HepG2 (cell line): ENCODE measurements around the gene OR10A3. TPM values are rescaled to one million over a fixed set of nuclear protein-coding genes. Genes with fewer than 3 reads are reported as not detected.

Experiments used
- ATAC-seq: fragments of 200-7000 bp; cut with Tn5 transposase; 3 replicates; pipeline ENCODE4 v1.9.1; 2020; ENCODE audit warnings: mild to moderate bottlenecking, moderate library complexity
- BruUV-seq: library from RNA; stranded (reverse); fragments of 400-500 nt; replicated peaks from 2 replicates; lab custom pipeline; 2021; lab: Mats Ljungman, UMichigan
- CTCF ChIA-PET: fragments of 300-600 bp; formaldehyde crosslinking; extraction: SDS; loops from one replicate; lab custom pipeline; 2021; ENCODE audit warnings: low total read pairs, inconsistent platforms, low intra/inter-chr PET ratio; lab: Yijun Ruan, JAX
- POLR2A ChIA-PET: fragments of 350-600 bp; sonication (Branson Sonifier 250); formaldehyde crosslinking; loops from one replicate; lab custom pipeline; 2020; ENCODE audit warnings: antibody characterized with exemption, inconsistent platforms; lab: Yijun Ruan, JAX
- DNase-seq: peaks from one replicate; pipeline ENCODE4 v3.0.0-alpha.2; 2015; ENCODE audit warnings: low spot score
- FAIRE-seq: peaks from 3 replicates; lab custom pipeline; 2011; peaks lifted over from hg19 to GRCh38; lab: Jason Lieb, UNC
- H2AFZ ChIP-seq: one replicate; pipeline ENCODE4 v1.6.1; 2011; ENCODE audit warnings: low read length, inconsistent platforms
- H3K27ac ChIP-seq: fragments of 300-600 bp; 3 replicates; pipeline ENCODE4 v1.8.0; 2011; ENCODE audit warnings: mixed run types, mild to moderate bottlenecking, mixed read lengths, low read length, inconsistent platforms; ENCODE audit not compliant: insufficient read depth; ENCODE audit errors: extremely low read length
- H3K27me3 ChIP-seq, 2 experiments: fragments of 200-600 bp in 1 of 2; 2 replicates in 1 of 2; 3 replicates in 1 of 2; pipeline versions ENCODE4 v1.6.0 to v1.8.0; 2011; ENCODE audit warnings: low read length in 2 of 2, mild to moderate bottlenecking in 2 of 2, moderate library complexity in 2 of 2, inconsistent platforms in 1 of 2; ENCODE audit not compliant: insufficient read depth in 2 of 2, control insufficient read depth in 1 of 2
- H3K36me3 ChIP-seq, 2 experiments: fragments of 200-600 bp in 1 of 2; replicated peaks in 1 of 2; 2 replicates in 1 of 2; 3 replicates in 1 of 2; pipeline versions ENCODE4 v1.5.1 to v1.8.0; 2011; ENCODE audit warnings: low read length in 2 of 2, inconsistent platforms in 1 of 2; ENCODE audit not compliant: insufficient read depth in 2 of 2, control insufficient read depth in 1 of 2
- H3K4me1 ChIP-seq: 2 replicates; pipeline ENCODE4 v1.5.1; 2012; ENCODE audit warnings: low read length, inconsistent platforms; ENCODE audit not compliant: insufficient read depth
- H3K4me2 ChIP-seq: 2 replicates; pipeline ENCODE4 v1.6.0; 2011; ENCODE audit warnings: low read depth, low read length, inconsistent platforms
- H3K4me3 ChIP-seq, 3 experiments: fragments of 200-600 bp in 1 of 3; sonication (generic), shearing (Covaris generic) in 1 of 3; replicated peaks in 1 of 3; 2 replicates each; pipeline ENCODE4 v1.5.1; 2011 to 2016; ENCODE audit warnings: low read length in 3 of 3, inconsistent platforms in 2 of 3, low read depth in 2 of 3, mild to moderate bottlenecking in 2 of 3, control low read depth in 1 of 3, mixed read lengths in 1 of 3; ENCODE audit not compliant: insufficient read depth in 1 of 3
- H3K79me2 ChIP-seq: one replicate; pipeline ENCODE4 v1.6.1; 2011; ENCODE audit warnings: low read length, inconsistent platforms; ENCODE audit not compliant: insufficient read depth
- H3K9ac ChIP-seq: 2 replicates; pipeline ENCODE4 v1.6.0; 2011; ENCODE audit warnings: mild to moderate bottlenecking, low read depth, low read length, inconsistent platforms; ENCODE audit not compliant: insufficient read depth
- H3K9me3 ChIP-seq: 2 replicates; pipeline ENCODE4 v1.5.1; 2012; ENCODE audit warnings: mild to moderate bottlenecking, low read length
- H4K20me1 ChIP-seq: 2 replicates; pipeline ENCODE4 v1.6.0; 2011; ENCODE audit warnings: inconsistent platforms, mild to moderate bottlenecking, low read length, moderate library complexity; ENCODE audit not compliant: insufficient read depth
- AGO1 ChIP-seq: fragments of 200-400 bp; formaldehyde crosslinking; IDR thresholded peaks from 2 replicates; pipeline ENCODE4 v1.6.1; 2017; ENCODE audit warnings: mild to moderate bottlenecking, low read depth, low read length, moderate library complexity; ENCODE audit not compliant: poor library complexity, severe bottlenecking
- MIXL1 ChIP-seq: IDR thresholded peaks from 2 replicates; pipeline ENCODE4 v1.6.1; 2016
- MXI1 ChIP-seq: IDR thresholded peaks from 3 replicates; pipeline ENCODE4 v1.6.1; 2012; ENCODE audit warnings: low read depth, low read length, inconsistent platforms, borderline replicate concordance
- NAIF1 ChIP-seq: sonication (generic); formaldehyde crosslinking; IDR thresholded peaks from 2 replicates; pipeline ENCODE4 v1.5.0; 2020; ENCODE audit warnings: mild to moderate bottlenecking, missing genetic modification reagents, borderline replicate concordance
- RBM39 ChIP-seq: fragments of 200-400 bp; formaldehyde crosslinking; IDR thresholded peaks from one replicate; pipeline ENCODE4 v1.6.1; 2018; ENCODE audit warnings: antibody characterized with exemption, mild to moderate bottlenecking, low read depth, low read length; ENCODE audit not compliant: poor library complexity, severe bottlenecking
- SP2 ChIP-seq: sonication (generic); formaldehyde crosslinking; IDR thresholded peaks from 2 replicates; pipeline ENCODE4 v1.5.1; 2020; ENCODE audit warnings: mild to moderate bottlenecking, missing genetic modification reagents
- SRSF1 ChIP-seq: fragments of 200-400 bp; formaldehyde crosslinking; optimal IDR thresholded peaks from 2 replicates; pipeline ENCODE3; 2017; ENCODE audit warnings: mild to moderate bottlenecking, low read depth, low read length, moderate library complexity
- ZNF496 ChIP-seq: sonication (generic); formaldehyde crosslinking; IDR thresholded peaks from 2 replicates; pipeline ENCODE4 v1.8.1; 2023; ENCODE audit warnings: mild to moderate bottlenecking, moderate library complexity, missing genetic modification reagents; ENCODE audit not compliant: insufficient replicate concordance
- ZNF674 ChIP-seq: sonication (generic); formaldehyde crosslinking; IDR thresholded peaks from 2 replicates; pipeline ENCODE4 v1.5.0; 2020; ENCODE audit warnings: low read depth, mild to moderate bottlenecking, missing genetic modification reagents
- WGBS: methylation state at CpG from one replicate; pipeline ENCODE4 v1.1.6; 2017; ENCODE audit warnings: low lambda C conversion rate; 5-methylcytosine and 5-hydroxymethylcytosine counted together
- in situ Hi-C: cut with HindIII; loops from 2 replicates; pipeline ENCODE4 v1.10.0; 2017; ENCODE audit warnings: low pct_unique_long_range_greater_than_20kb; ENCODE audit not compliant: extremely low pct_ligation_motif_present
- intact Hi-C: fragments of 100-400 bp; cut with micrococcal nuclease; formaldehyde crosslinking; loops from one replicate; pipeline ENCODE4 v1.10.0; 2022; ENCODE audit not compliant: unreplicated experiment
- polyA plus RNA-seq, 8 experiments: library from polyadenylated mRNA; depleted of rRNA in 3 of 8; stranded (reverse) in 7 of 8; unstranded in 1 of 8; fragments of >200 nt; fragmentation: Illumina TruSeq in 4 of 8; extraction: Trizol in 4 of 8; gene quantifications; 2 replicates each; pipeline versions ENCODE4 v1.2.1 to v1.2.3, GENCODE V29; 2011 to 2016; ENCODE audit warnings: low read depth in 4 of 8, missing spikeins in 1 of 8, mixed read lengths in 1 of 8; ENCODE audit not compliant: insufficient read depth in 1 of 8
- total RNA-seq, 5 experiments: library from RNA; depleted of rRNA; stranded (reverse); fragments of >200 nt; fragmentation: Illumina TruSeq; extraction: Trizol; gene quantifications; 2 replicates each; pipeline ENCODE4 v1.2.3, GENCODE V29; 2016; ENCODE audit warnings: low read depth in 1 of 5
- TF ChIP-seq, protein P1 (sequence below): sonication (generic); formaldehyde crosslinking; IDR thresholded peaks from 2 replicates; pipeline ENCODE4 v1.4.0; 2020; ENCODE audit warnings: missing genetic modification reagents
- TF ChIP-seq, protein P2 (sequence below): IDR thresholded peaks from 2 replicates; pipeline ENCODE4 v1.6.1; 2018; ENCODE audit warnings: missing genetic modification reagents
- TF ChIP-seq, protein P3 (sequence below): sonication (generic); formaldehyde crosslinking; IDR thresholded peaks from 2 replicates; pipeline ENCODE4 v1.8.0; 2022; ENCODE audit warnings: mild to moderate bottlenecking, missing genetic modification reagents; ENCODE audit not compliant: insufficient replicate concordance
- TF ChIP-seq, protein P4 (sequence below): sonication (generic); formaldehyde crosslinking; IDR thresholded peaks from 2 replicates; pipeline ENCODE4 v1.8.0; 2023; ENCODE audit warnings: mild to moderate bottlenecking, missing genetic modification reagents
- TF ChIP-seq, protein P5 (sequence below): IDR thresholded peaks from 2 replicates; pipeline ENCODE4 v1.6.1; 2016; ENCODE audit warnings: mild to moderate bottlenecking, missing biosample characterization, missing genetic modification reagents

Gene OR10A3
- total and polyA plus RNA-seq, 2 of the 13 experiments (the other 11 are each of a cell fraction or from before 2014, with no cell fraction given), result not detected

DNA sequence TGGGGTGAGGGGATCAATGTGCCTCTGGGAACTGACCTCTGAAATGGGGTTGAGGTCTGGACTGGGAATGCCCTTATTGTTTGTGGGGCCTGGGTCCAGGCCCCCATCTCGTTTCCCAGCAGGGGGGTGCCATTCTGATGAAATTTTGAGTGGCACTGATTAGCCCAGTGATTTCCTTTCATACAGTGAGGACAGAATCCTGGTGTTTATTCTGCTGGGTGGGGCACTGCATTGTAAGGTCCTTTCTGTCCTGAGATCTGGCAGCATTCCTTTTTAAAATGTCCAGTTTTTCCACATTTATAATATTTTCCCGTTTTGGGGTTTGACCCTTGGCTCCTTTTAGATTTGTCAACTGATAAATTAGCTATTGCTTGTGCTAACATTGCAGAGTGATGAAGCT lies 37.6 kb downstream of the OR10A3 start:
- no peak overlapping the region for H3K27ac ChIP-seq
- H3K36me3 ChIP-seq, result no peaks in the 10 kb centered on the region
- BruUV-seq, result no TSS peak
- CTCF ChIA-PET, result no interaction called here
- no peak overlapping the region for H2AFZ ChIP-seq
- DNase-seq (no peak), ATAC-seq (no peak), FAIRE-seq (no peak)
- no peaks in the 10 kb centered on the region for H4K20me1 ChIP-seq
- no peak overlapping the region for H3K4me2 ChIP-seq
- H3K4me3 ChIP-seq, result no peak overlapping the region
- H3K27me3 ChIP-seq, result peaks cover 0 to 3% of the 10 kb centered on the region in 2 experiments; a peak in 2 of 5 replicates
- H3K4me1 ChIP-seq, result no peaks in the 10 kb centered on the region
- H3K9me3 ChIP-seq, result no peaks in the 10 kb centered on the region
- in situ Hi-C loops, result no loop called here
- intact Hi-C loops, result no loop called here
- WGBS, result 0% methylated on average over 2 of the region's 2 CpGs
- H3K9ac ChIP-seq, result no peak overlapping the region
- POLR2A ChIA-PET, result no interaction called here
- TF ChIP-seq, protein P1, sequence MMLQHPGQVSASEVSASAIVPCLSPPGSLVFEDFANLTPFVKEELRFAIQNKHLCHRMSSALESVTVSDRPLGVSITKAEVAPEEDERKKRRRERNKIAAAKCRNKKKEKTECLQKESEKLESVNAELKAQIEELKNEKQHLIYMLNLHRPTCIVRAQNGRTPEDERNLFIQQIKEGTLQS (CRISPR knock-in tag), result no peak
- TF ChIP-seq AGO1, result no peak
- no peaks in the 10 kb centered on the region for H3K79me2 ChIP-seq

DNA sequence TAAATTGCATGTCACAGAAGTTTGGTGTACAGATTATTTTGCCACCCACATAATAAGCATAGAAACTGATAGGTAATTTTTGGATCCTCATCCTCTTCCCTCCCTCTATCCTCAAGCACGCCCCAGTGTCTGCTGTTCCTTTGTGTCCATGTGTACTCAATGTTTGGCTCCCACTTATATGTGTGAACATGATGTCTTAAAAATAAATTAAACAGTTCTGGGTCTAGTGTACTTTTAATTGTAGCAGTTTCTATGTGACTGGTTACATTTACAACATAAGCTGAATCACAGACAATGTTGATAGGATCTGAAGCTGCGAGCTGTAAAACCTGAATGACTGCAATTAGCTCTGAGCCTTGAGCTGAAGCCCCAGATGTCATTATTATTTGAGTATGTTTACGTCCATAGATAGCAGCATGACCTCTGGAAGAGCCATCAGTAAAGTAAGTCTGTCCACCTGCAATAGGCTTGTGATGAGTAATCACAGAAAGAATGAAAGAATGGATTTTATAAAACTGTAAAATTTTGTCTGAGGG lies 40.1 kb downstream of the OR10A3 start:
- ATAC-seq (no peak), DNase-seq (no peak), FAIRE-seq (no peak)
- Histone ChIP-seq H3K4me1 (no peaks in the 10 kb centered on the region), H3K4me3 (no peak overlapping the region), H3K9me3 (no peaks in the 10 kb centered on the region), H3K4me2 (no peak overlapping the region), H3K27me3 (peaks cover 0 to 3% of the 10 kb centered on the region in 2 experiments; a peak in 1 of 5 replicates), H3K36me3 (no peaks in the 10 kb centered on the region), H3K79me2 (no peaks in the 10 kb centered on the region), H3K27ac (no peak overlapping the region), H2AFZ (no peak overlapping the region), H3K9ac (no peak overlapping the region), H4K20me1 (no peaks in the 10 kb centered on the region)
- CTCF ChIA-PET, result no interaction called here
- in situ Hi-C loops, result no loop called here
- WGBS, result 5% methylated on average over 3 of the region's 3 CpGs
- intact Hi-C loops, result no loop called here
- POLR2A ChIA-PET, result no interaction called here
- BruUV-seq, result no TSS peak
- TF ChIP-seq SRSF1 (no peak), ZNF496 (no peak), MIXL1 (CRISPR knock-in tag) (no peak), NAIF1 (no peak), RBM39 (no peak), ZNF674 (CRISPR knock-in tag) (no peak), MXI1 (no peak), SP2 (CRISPR knock-in tag) (no peak)
- TF ChIP-seq, protein P2, sequence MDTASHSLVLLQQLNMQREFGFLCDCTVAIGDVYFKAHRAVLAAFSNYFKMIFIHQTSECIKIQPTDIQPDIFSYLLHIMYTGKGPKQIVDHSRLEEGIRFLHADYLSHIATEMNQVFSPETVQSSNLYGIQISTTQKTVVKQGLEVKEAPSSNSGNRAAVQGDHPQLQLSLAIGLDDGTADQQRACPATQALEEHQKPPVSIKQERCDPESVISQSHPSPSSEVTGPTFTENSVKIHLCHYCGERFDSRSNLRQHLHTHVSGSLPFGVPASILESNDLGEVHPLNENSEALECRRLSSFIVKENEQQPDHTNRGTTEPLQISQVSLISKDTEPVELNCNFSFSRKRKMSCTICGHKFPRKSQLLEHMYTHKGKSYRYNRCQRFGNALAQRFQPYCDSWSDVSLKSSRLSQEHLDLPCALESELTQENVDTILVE, result no peak
- TF ChIP-seq, protein P3, sequence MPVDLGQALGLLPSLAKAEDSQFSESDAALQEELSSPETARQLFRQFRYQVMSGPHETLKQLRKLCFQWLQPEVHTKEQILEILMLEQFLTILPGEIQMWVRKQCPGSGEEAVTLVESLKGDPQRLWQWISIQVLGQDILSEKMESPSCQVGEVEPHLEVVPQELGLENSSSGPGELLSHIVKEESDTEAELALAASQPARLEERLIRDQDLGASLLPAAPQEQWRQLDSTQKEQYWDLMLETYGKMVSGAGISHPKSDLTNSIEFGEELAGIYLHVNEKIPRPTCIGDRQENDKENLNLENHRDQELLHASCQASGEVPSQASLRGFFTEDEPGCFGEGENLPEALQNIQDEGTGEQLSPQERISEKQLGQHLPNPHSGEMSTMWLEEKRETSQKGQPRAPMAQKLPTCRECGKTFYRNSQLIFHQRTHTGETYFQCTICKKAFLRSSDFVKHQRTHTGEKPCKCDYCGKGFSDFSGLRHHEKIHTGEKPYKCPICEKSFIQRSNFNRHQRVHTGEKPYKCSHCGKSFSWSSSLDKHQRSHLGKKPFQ (CRISPR knock-in tag), result no peak
- TF ChIP-seq, protein P4, sequence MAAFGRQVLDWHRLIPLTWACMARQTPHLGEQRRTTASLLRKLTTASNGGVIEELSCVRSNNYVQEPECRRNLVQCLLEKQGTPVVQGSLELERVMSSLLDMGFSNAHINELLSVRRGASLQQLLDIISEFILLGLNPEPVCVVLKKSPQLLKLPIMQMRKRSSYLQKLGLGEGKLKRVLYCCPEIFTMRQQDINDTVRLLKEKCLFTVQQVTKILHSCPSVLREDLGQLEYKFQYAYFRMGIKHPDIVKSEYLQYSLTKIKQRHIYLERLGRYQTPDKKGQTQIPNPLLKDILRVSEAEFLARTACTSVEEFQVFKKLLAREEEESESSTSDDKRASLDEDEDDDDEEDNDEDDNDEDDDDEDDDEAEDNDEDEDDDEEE (CRISPR knock-in tag), result no peak
- TF ChIP-seq, protein P5, sequence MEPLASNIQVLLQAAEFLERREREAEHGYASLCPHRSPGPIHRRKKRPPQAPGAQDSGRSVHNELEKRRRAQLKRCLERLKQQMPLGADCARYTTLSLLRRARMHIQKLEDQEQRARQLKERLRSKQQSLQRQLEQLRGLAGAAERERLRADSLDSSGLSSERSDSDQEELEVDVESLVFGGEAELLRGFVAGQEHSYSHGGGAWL (CRISPR knock-in tag), result no peak
